ENCODE data around the gene PIK3R1. TPM values are rescaled to one million over a fixed set of nuclear protein-coding genes. Genes with fewer than 3 reads are reported as not detected.

PIK3R1 gene
- total RNA-seq, 1 donor, result 26.8 TPM

GRCh38 chr5:68252673-68253623 is 37.4 kb downstream of the PIK3R1 start:
- Histone ChIP-seq H3K36me3 (ENCODE audit: insufficient read depth, low read length) (no peaks in the 10 kb centered on the region), H3K4me1 (ENCODE audit: insufficient read depth, low read length) (peaks cover 23% of the 10 kb centered on the region), H4K20me1 (ENCODE audit: insufficient read depth, low read length) (peaks cover 2% of the 10 kb centered on the region), H3K27me3 (ENCODE audit: insufficient read depth, low read length) (no peaks in the 10 kb centered on the region), H3K4me2 (ENCODE audit: insufficient read depth, low read length) (peak overlapping the region; percentile 5), H3K9me3 (ENCODE audit: low read depth, low read length) (no peaks in the 10 kb centered on the region), H3K27ac (ENCODE audit: low read depth, low read length) (no peak overlapping the region), H3K79me2 (ENCODE audit: insufficient read depth, low read length) (peaks cover 57% of the 10 kb centered on the region), H2AFZ (ENCODE audit: low read length) (no peak overlapping the region), H3K4me3 (ENCODE audit: insufficient read depth, low read length) (no peak overlapping the region)
- peak; percentile 94 for TF ChIP-seq CTCF (IDR thresholded peaks at IDR 0.05; ENCODE audit: extremely low read depth, low read depth, low read length)
- peak; percentile 77 for DNase-seq (ENCODE audit: insufficient read length, low spot score, missing footprints)

GRCh38 chr5:68253624-68254585 is 38.3 kb downstream of the PIK3R1 start:
- Histone ChIP-seq H3K4me2 (ENCODE audit: insufficient read depth, low read length) (no peak overlapping the region), H3K79me2 (ENCODE audit: insufficient read depth, low read length) (peaks cover 61% of the 10 kb centered on the region), H3K36me3 (ENCODE audit: insufficient read depth, low read length) (no peaks in the 10 kb centered on the region), H3K9me3 (ENCODE audit: low read depth, low read length) (no peaks in the 10 kb centered on the region), H3K4me3 (ENCODE audit: insufficient read depth, low read length) (no peak overlapping the region), H3K27ac (ENCODE audit: low read depth, low read length) (no peak overlapping the region), H2AFZ (ENCODE audit: low read length) (no peak overlapping the region), H3K4me1 (ENCODE audit: insufficient read depth, low read length) (peaks cover 23% of the 10 kb centered on the region), H4K20me1 (ENCODE audit: insufficient read depth, low read length) (peaks cover 2% of the 10 kb centered on the region), H3K27me3 (ENCODE audit: insufficient read depth, low read length) (no peaks in the 10 kb centered on the region)
- no peak for TF ChIP-seq CTCF (IDR thresholded peaks at IDR 0.05; ENCODE audit: extremely low read depth, low read depth, low read length)
- DNase-seq (ENCODE audit: insufficient read length, low spot score, missing footprints), result no peak

- Histone ChIP-seq H3K36me3 (ENCODE audit: insufficient read depth, low read length) (no peaks in the 10 kb centered on the region), H3K27me3 (ENCODE audit: insufficient read depth, low read length) (no peaks in the 10 kb centered on the region), H4K20me1 (ENCODE audit: insufficient read depth, low read length) (peaks cover 2% of the 10 kb centered on the region), H2AFZ (ENCODE audit: low read length) (no peak overlapping the region), H3K4me3 (ENCODE audit: insufficient read depth, low read length) (no peak overlapping the region), H3K9me3 (ENCODE audit: low read depth, low read length) (no peaks in the 10 kb centered on the region), H3K79me2 (ENCODE audit: insufficient read depth, low read length) (peaks cover 62% of the 10 kb centered on the region), H3K27ac (ENCODE audit: low read depth, low read length) (no peak overlapping the region), H3K4me1 (ENCODE audit: insufficient read depth, low read length) (peaks cover 23% of the 10 kb centered on the region), H3K4me2 (ENCODE audit: insufficient read depth, low read length) (no peak overlapping the region)
- TF ChIP-seq CTCF (IDR thresholded peaks at IDR 0.05; ENCODE audit: extremely low read depth, low read depth, low read length), result no peak
- no peak for DNase-seq (ENCODE audit: insufficient read length, low spot score, missing footprints)
These were observed 39.3 kb downstream of the PIK3R1 start for GRCh38 chr5:68254810-68255209.
